ENCODE data around the gene SH3RF3.

DNA sequence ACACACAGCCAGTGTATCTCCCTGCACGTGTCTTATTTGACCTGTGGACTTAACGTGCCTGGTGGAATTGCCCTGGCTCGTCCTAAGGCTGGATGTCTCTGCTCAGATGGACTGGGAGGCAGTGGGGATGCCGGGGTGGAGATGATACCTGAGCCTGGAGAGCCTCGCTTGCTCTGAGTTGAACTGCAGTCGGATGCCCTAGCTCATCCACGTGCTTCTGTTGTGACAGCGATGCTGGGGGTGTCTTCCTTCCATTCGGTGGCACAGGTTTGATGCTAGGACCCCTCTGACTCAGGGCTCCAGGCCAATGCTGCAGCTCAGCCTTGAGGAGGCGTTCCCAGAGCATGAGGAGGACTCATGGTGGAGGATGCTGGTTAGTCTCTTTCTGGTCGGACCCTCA lies 117.6 kb downstream of the SH3RF3 start:
- TF ChIP-seq ZNF274 (IDR thresholded peaks at IDR 0.05; ENCODE audit: low read depth, low read length) (no peak), YY1 (IDR thresholded peaks at IDR 0.05; ENCODE audit: insufficient read depth, insufficient read length) (no peak)

Data from NT2/D1 (cell line).